Erythroblast (primary cell): ENCODE results near the gene CDC42BPA.

Source experiments
- GATA1 ChIP-seq: IDR thresholded peaks from 2 replicates; pipeline ENCODE4 v1.6.1; 2011; ENCODE audit warnings: low read depth, mild to moderate bottlenecking, control low read depth, low read length, moderate library complexity
- POLR2A ChIP-seq: IDR thresholded peaks from 2 replicates; pipeline ENCODE4 v1.6.1; 2011; ENCODE audit warnings: mild to moderate bottlenecking, low read length

DNA sequence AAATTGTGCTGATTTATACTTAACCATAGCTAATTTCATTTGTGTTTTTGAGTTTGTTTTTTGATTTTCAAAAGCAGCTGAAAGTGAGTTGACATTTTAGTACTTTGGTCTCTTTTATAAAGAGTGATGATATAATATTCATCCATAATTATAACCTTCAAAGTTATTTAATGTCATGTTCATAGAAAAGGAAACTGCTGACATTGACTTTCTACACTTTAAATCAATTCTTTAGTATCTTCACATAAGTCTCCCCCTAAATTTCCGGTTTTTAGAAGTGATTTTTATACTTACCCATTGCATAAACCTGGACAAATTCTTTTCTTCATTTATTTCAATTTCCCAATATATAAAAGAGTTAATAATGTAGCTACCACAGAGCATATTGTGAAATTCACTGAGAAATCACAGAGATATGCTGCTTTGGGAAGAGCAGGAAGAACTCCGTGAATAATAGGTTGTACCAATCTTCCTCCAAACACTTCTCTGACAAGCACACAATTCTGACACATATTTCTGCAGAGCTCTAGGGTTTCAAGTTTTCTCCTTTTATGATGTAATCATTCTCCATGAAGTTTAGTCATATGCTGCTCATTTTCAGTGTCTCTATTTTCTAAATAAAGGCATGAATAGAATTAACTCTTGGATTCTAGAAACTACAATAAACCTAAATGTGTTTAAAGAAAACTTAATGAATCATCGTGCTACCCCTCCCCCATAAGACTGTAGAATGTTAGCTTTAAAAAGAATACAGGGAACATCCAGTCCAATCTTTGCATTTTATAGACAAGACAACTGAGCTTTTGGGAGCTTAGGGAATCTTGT, 25.6 kb upstream of the CDC42BPA start:
- no peak for TF ChIP-seq POLR2A
- TF ChIP-seq GATA1 = no peak
